Cardiac fibroblast (primary cell): ENCODE results near the gene MGLL.

Experiments
- DNase-seq, 2 donors: peaks; one replicate each; pipeline versions ENCODE4 v3.0.0 to v3.0.0-alpha.2; 2010; ENCODE audit warnings: low read depth in 2 of 2
- H3K4me3 ChIP-seq, 2 donors: replicated peaks in 1 of 2; 1 replicate in 1 of 2; 2 replicates in 1 of 2; pipeline ENCODE4 v1.5.1; 2011; ENCODE audit warnings: low read depth in 2 of 2, low read length in 2 of 2, mild to moderate bottlenecking in 2 of 2, moderate library complexity in 1 of 2
- TF ChIP-seq, protein P1 (sequence below): IDR thresholded peaks from one replicate; pipeline ENCODE4 v1.5.1; 2011; ENCODE audit warnings: low read depth, mild to moderate bottlenecking, low read length, inconsistent platforms

Gene MGLL

DNA sequence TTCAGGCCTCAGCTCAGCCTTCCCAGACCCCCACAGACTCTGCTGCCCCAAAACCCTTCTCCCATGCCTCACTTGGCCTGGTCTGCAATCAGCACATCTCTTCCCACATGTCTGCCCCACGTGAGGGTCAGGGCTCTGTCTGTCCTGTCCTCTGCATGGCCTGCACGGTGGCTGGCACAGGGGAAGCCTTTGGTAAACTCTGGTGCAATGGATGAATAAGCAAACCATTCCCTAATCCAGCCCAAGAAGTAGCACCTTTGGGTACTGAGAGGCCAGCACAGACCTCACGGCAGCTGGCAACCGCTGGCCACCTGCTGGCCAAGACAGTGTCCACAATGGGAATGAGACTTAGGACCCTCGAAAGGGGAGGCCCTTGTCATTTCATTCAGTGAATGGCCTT is 121.9 kb downstream of the MGLL start:
- TF ChIP-seq, protein P1, sequence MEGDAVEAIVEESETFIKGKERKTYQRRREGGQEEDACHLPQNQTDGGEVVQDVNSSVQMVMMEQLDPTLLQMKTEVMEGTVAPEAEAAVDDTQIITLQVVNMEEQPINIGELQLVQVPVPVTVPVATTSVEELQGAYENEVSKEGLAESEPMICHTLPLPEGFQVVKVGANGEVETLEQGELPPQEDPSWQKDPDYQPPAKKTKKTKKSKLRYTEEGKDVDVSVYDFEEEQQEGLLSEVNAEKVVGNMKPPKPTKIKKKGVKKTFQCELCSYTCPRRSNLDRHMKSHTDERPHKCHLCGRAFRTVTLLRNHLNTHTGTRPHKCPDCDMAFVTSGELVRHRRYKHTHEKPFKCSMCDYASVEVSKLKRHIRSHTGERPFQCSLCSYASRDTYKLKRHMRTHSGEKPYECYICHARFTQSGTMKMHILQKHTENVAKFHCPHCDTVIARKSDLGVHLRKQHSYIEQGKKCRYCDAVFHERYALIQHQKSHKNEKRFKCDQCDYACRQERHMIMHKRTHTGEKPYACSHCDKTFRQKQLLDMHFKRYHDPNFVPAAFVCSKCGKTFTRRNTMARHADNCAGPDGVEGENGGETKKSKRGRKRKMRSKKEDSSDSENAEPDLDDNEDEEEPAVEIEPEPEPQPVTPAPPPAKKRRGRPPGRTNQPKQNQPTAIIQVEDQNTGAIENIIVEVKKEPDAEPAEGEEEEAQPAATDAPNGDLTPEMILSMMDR = no peak
- no peak for DNase-seq
- no peak overlapping the region for H3K4me3 ChIP-seq

DNA sequence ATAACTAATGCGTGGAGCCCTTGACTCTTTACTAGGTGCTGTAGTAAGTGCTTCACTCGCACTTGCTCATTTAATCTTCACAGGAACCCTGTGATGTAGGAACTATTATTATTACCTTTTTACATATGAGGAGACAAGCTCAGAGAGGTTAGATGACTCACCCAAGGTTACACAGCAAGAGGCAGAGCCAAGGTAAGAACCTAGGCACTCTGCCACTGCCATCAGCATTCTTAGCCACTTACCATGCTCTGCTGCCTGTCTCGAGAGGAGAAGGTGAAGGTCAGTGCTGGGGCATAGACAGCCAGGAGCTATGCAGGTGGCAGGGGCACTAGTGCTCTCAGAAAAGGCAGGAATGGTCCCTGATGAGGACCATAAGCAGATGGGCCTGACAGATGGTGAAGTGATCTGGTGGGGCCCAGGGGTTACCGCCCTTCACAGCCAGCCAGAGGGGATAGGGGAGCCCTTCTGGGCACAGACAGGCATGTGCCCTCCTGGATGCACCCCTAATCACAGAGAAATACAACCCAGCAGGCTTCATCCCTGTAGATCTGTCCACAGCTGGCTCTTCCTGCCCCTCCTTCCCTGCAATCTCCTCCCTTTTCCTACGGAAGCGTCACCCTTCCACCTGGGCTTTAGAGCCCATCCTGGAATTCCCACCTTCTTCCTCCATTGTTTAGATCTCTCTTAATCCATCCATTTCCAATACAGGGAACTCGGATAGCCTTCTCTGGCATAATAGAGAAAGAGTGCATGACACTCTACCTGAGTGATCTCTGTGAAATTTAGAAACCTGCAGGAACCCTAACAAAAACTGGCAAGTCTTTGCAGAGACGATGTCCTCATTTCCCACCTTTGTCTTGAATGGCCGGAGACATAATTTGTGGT is 122.7 kb downstream of the MGLL start:
- TF ChIP-seq, protein P1 = no peak
- no peak overlapping the region for H3K4me3 ChIP-seq
- peak in 1 of 2 donors; percentile 51 for DNase-seq

GRCh38 chr3:127698691-127699415 is 123.5 kb downstream of the MGLL start:
- DNase-seq = peak in 1 of 2 donors; percentile 32
- H3K4me3 ChIP-seq = no peak overlapping the region

GRCh38 chr3:127698286-127698685 is 124.0 kb downstream of the MGLL start:
- DNase-seq = no peak
- TF ChIP-seq, protein P1 = no peak

More at GRCh38 chr3:127698691-127699415, 123.5 kb downstream of the MGLL start:
- TF ChIP-seq, protein P1 = no peak

GRCh38 chr3:127697551-127698240 is 124.6 kb downstream of the MGLL start:
- TF ChIP-seq, protein P1 = no peak
- H3K4me3 ChIP-seq = no peak overlapping the region
- peak; percentile 92 to 94 for DNase-seq

More at GRCh38 chr3:127698286-127698685, 124.0 kb downstream of the MGLL start:
- no peak overlapping the region for H3K4me3 ChIP-seq

DNA sequence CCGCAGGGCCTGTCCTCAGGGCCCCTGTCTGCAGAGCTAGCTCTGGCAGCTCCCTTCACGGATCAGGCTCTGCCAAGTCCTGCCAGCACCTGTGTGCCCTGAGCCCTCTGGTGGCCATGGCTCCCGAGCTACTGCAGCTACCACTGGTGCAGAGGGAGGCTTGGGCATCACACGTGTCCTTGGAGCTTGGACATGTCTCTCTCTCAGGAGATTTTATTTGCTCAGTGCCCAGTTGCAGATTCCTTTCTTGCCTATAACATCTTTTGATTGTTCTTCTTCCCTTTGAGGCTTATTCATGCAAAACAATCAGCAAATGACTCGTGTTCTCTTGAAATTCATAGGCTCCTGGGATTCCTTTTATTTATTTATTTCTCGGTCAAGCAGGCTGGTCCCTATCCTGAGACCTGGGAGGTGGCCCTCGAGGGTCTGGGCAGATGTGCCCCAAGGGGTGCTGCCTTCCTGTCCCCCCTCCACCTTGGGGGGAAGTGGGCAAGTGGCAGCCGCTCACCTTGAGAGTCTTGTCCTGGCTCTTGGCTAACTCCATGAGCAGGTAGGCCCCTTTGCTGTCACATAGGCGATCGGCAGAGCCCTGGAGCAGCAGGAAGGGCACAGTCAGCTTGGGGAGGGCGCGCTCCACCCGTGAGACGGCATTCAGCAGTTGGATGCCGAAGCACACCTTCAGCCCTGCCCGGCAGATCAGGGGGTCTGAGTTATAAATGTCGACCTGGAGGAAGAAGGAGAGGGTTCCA is 127.7 kb downstream of the MGLL start:
- no peak overlapping the region for H3K4me3 ChIP-seq
- DNase-seq = no peak
- TF ChIP-seq, protein P1 = peak; percentile 10
